ENCODE data around the gene UMAD1. TPM values are rescaled to one million over a fixed set of nuclear protein-coding genes. Genes with fewer than 3 reads are reported as not detected.

The UMAD1 gene
- total RNA-seq, 4 donors from 2014 or later, result 6.1 to 11.2 (median 9.3) TPM

DNA sequence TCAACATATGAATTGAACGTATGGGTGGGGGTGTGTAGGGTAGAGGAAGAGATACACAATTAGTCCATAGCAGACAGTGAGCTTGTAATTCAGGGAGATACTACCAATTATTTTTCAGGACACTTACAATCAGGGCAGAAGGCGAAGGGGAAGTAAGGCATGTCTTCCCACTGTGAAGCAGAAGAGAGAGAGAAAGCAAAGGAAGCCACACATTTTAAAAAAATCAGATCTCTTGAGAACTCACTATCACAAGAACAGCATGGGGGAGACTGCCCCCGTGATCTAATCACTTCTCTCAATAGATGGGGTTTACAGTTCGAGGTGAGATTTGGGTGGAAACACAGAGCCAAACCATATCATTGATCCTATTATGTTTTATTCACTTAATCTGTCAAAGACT is 194.2 kb downstream of the UMAD1 start:
- H3K27me3 ChIP-seq, result no peaks in the 10 kb centered on the region
- no peak overlapping the region for H3K4me3 ChIP-seq
- DNase-seq (ENCODE audit: extremely low spot score), result no peak
- no peaks in the 10 kb centered on the region for H3K9me3 ChIP-seq
- intact Hi-C loops (cut with DNase I), result no loop called here
- no peaks in the 10 kb centered on the region for H3K36me3 ChIP-seq
- no peak overlapping the region for H3K27ac ChIP-seq (replicated peaks in 1 of 4)
- whole genome bisulfite sequencing, result 81% methylated on average over 4 of the region's 4 CpGs
- TF ChIP-seq, protein P1, sequence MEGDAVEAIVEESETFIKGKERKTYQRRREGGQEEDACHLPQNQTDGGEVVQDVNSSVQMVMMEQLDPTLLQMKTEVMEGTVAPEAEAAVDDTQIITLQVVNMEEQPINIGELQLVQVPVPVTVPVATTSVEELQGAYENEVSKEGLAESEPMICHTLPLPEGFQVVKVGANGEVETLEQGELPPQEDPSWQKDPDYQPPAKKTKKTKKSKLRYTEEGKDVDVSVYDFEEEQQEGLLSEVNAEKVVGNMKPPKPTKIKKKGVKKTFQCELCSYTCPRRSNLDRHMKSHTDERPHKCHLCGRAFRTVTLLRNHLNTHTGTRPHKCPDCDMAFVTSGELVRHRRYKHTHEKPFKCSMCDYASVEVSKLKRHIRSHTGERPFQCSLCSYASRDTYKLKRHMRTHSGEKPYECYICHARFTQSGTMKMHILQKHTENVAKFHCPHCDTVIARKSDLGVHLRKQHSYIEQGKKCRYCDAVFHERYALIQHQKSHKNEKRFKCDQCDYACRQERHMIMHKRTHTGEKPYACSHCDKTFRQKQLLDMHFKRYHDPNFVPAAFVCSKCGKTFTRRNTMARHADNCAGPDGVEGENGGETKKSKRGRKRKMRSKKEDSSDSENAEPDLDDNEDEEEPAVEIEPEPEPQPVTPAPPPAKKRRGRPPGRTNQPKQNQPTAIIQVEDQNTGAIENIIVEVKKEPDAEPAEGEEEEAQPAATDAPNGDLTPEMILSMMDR (IDR thresholded peaks at IDR 0.05), result no peak
- TF ChIP-seq POLR2A (IDR thresholded peaks at IDR 0.05; ENCODE audit: low read depth), result no peak
- no peak for TF ChIP-seq POLR2AphosphoS5 (IDR thresholded peaks at IDR 0.05)
- TF ChIP-seq EP300 (IDR thresholded peaks at IDR 0.05), result no peak
- peaks cover 0 to 6% (median 0%) of the 10 kb centered on the region in 4 donors for H3K4me1 ChIP-seq

DNA sequence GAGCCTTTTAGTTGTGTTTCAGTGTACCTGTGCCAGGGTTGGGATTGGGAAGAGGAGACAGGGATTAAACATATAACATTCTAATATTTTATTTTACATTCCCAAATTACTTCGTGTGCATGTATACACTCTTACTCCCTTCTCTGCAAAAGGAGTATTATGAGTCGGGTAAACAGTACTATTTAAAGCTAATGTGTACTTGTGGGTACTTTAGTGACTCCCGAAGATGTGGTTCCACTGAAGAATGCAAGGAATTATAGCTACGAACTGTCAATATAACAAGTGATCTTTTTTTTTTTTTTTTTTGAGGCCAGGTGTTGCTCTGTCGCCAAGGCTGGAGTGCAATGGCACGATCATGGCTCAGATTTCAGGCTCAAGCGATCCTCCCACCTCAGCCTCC is 200.5 kb downstream of the UMAD1 start:
- Histone ChIP-seq H3K27me3 (no peaks in the 10 kb centered on the region), H3K36me3 (no peaks in the 10 kb centered on the region), H3K9me3 (no peaks in the 10 kb centered on the region), H3K4me3 (no peak overlapping the region), H3K4me1 (no peaks in the 10 kb centered on the region), H3K27ac (replicated peaks in 1 of 4) (no peak overlapping the region)
- TF ChIP-seq EP300 (IDR thresholded peaks at IDR 0.05), result no peak
- TF ChIP-seq, protein P1 (IDR thresholded peaks at IDR 0.05), result no peak
- no peak for TF ChIP-seq POLR2AphosphoS5 (IDR thresholded peaks at IDR 0.05)
- TF ChIP-seq POLR2A (IDR thresholded peaks at IDR 0.05; ENCODE audit: low read depth), result no peak
- 95% methylated on average over 7 of the region's 7 CpGs for WGBS
- no peak for DNase-seq (ENCODE audit: extremely low spot score)
- intact Hi-C loops (cut with DNase I), result no loop called here

DNA sequence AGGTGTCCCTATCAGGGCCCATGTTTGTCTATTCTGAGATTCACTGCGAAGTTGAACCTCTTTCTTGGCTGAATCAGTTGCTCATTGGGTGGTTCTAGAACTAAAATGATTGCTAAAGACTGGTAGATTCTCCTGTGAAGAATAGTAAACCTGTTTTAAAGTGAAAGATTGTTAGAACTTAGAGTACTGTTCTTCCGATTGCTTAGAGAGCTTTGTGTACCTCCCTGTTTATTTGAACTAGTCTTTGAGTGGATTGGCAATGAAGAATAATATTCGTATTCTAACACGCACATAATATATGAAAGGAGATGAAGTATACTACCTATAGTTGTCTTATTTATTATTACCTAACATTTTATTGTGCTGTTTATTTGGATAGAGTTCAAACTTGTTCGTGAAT is 202.7 kb downstream of the UMAD1 start:
- intact Hi-C loops (cut with DNase I), result no loop called here
- H3K27ac ChIP-seq (replicated peaks in 1 of 4), result no peak overlapping the region
- H3K4me1 ChIP-seq, result no peaks in the 10 kb centered on the region
- no peak for DNase-seq (ENCODE audit: extremely low spot score)
- H3K27me3 ChIP-seq, result no peaks in the 10 kb centered on the region
- H3K36me3 ChIP-seq, result no peaks in the 10 kb centered on the region
- TF ChIP-seq POLR2A (IDR thresholded peaks at IDR 0.05; ENCODE audit: low read depth), result no peak
- TF ChIP-seq POLR2AphosphoS5 (IDR thresholded peaks at IDR 0.05), result no peak
- TF ChIP-seq, protein P1 (IDR thresholded peaks at IDR 0.05), result no peak
- TF ChIP-seq EP300 (IDR thresholded peaks at IDR 0.05), result no peak
- H3K9me3 ChIP-seq, result no peaks in the 10 kb centered on the region
- WGBS, result 87% methylated on average over 5 of the region's 5 CpGs
- H3K4me3 ChIP-seq, result no peak overlapping the region

DNA sequence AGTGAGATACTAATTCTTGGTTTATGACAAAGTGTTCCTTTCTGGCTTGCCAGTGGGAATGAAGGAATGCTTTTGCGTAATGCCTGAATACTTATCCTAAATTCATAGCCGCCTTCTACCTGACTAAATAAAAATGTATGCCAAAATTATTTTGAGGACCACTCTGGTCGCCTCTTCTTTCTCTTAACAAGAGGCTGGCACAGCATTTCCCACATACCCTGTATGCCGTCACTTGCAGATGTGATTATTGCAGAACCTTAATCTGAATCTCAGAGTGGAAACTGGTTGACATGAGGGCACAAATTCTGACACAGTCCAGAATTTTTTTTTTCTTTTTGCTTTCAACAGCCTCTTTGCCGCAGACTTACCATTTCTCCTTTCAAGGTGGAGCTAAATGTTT is 203.4 kb downstream of the UMAD1 start:
- Histone ChIP-seq H3K27ac (replicated peaks in 1 of 4) (no peak overlapping the region), H3K4me1 (no peaks in the 10 kb centered on the region), H3K4me3 (no peak overlapping the region), H3K9me3 (no peaks in the 10 kb centered on the region), H3K36me3 (no peaks in the 10 kb centered on the region), H3K27me3 (no peaks in the 10 kb centered on the region)
- intact Hi-C loops (cut with DNase I), result no loop called here
- no peak for DNase-seq (ENCODE audit: extremely low spot score)
- 82% methylated on average over 5 of the region's 5 CpGs for WGBS
- TF ChIP-seq POLR2A (IDR thresholded peaks at IDR 0.05; ENCODE audit: low read depth), result no peak
- no peak for TF ChIP-seq EP300 (IDR thresholded peaks at IDR 0.05)
- no peak for TF ChIP-seq POLR2AphosphoS5 (IDR thresholded peaks at IDR 0.05)
- TF ChIP-seq, protein P1 (IDR thresholded peaks at IDR 0.05), result no peak

DNA sequence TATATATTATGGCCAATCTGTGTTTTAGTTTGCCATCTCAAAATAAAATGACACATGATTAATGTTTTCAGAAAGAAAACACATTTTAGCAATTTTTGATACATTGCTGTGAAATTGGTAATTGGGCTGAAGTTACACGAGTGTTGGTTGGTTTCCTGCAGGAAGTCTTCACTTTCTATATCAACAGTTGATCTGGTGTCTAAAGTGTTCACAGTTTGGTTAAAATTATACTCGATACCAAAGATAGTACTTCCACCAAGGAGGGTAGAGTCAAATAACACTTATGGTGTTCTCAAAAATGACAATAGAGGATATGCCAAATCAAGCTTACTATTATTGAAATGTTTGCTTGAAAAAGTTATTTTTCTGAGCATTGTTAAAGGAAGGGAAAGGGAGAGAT is 207.7 kb downstream of the UMAD1 start:
- DNase-seq (ENCODE audit: extremely low spot score), result no peak
- intact Hi-C loops (cut with DNase I), result no loop called here

More for the DNA sequence above, 207.7 kb downstream of the UMAD1 start:
- Histone ChIP-seq H3K36me3 (no peaks in the 10 kb centered on the region), H3K27ac (replicated peaks in 1 of 4) (no peak overlapping the region), H3K9me3 (no peaks in the 10 kb centered on the region), H3K4me1 (no peaks in the 10 kb centered on the region), H3K4me3 (no peak overlapping the region), H3K27me3 (no peaks in the 10 kb centered on the region)
- TF ChIP-seq, protein P1 (IDR thresholded peaks at IDR 0.05), result no peak
- TF ChIP-seq EP300 (IDR thresholded peaks at IDR 0.05) (no peak), POLR2AphosphoS5 (IDR thresholded peaks at IDR 0.05) (no peak), POLR2A (IDR thresholded peaks at IDR 0.05; ENCODE audit: low read depth) (no peak)
- 82% methylated on average over 2 of the region's 2 CpGs for WGBS
